T47D (cell line): Measurements from ENCODE around the gene LMX1B.

Experiments used
- DNase-seq, 2 experiments: peaks; one replicate each; pipeline versions ENCODE4 v3.0.0 to v3.0.0-alpha.2; 2011 to 2012; ENCODE audit warnings: low read depth in 1 of 2, low spot score in 1 of 2
- JUND ChIP-seq: IDR thresholded peaks from 2 replicates; pipeline ENCODE4 v1.6.1; 2012; ENCODE audit warnings: low read depth
- in situ Hi-C: cut with HindIII; loops from 2 replicates; pipeline ENCODE4 v1.10.0; 2016; ENCODE audit warnings: low sequenced_read_pairs, low pct_unique_long_range_greater_than_20kb

The LMX1B gene

DNA sequence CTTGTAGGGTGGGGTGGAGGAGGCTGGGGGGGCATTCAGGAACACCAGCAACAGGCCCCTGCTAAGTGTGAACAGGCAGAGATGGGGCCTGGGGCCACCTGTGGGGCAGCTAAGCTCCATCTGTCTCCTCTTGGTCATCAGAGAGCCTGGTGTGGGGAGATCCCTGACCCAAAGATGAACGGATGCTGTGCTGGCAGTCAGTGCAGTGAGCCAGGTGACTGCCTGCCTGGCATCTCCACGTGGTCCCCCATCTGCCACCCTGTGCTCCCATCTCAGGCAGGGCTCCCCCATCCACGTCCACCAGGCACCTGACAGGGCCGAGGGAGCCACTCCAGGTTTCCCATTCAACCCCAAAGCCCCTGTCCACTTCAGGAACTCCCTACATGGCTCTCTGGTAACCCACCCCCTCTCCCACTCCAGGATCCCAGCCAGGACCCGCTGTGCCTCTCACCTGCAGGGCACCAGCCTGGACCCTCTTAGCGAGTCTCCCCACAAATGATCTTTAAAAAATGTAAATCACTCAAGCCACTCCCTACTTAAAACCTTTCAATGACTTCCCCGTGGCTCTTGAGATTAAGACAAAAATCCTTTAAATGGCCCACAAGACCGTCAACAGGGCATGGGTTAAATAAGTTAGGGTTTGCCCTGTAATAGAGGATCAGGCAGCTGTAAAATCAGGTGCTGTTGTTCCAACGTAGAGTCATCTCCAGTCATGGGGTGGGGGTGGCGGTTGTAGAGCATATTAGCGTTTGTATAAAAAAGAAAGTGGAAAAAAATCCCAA, 60.8 kb downstream of the LMX1B start:
- in situ Hi-C loops, result no loop called here
- DNase-seq, result no peak
- no peak for TF ChIP-seq JUND

DNA sequence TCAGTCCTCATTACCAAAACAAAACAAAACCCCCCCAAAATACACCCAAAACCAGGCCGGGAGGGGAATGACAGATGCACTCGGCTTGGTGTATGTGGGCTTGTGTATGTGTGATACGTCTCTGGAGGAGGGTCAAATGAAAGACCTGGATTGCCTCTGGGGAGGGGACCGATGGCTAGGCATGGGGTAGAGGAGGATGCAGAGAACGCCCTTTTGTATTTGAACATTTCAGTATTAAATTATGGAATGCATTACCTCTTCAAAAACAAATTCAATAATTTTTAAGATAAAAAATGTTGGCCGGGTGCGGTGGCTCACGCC, 61.4 kb downstream of the LMX1B start:
- no peak for DNase-seq
- in situ Hi-C loops, result no loop called here
- TF ChIP-seq JUND, result no peak

DNA sequence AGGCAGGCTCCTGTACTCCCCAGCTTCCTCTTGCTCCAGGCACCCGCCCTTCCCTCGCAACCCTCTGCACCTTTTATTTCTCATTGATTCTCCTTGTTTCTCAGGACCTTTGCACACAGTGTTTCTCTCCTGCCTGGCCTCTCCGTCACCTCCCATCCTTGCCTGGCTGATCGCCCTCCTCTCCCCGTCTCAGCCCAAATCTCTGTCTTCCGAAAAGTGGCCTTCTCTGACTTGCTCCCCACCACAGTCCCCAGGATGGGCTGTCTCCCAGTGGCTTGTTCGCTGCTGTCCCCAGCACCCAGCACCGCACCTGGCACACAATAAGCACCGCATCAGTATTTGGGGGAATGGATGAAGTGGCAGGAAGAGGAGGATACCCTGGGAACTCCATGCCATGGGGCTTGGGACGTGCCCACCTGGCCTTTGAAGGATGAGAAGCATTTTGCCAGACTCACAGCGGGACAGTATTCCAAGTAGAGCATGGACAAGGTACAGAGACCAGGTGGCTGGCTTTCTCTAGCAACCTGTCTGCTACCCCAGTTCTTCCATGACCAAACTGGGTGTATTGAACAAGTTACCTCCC, 62.5 kb downstream of the LMX1B start:
- TF ChIP-seq JUND, result no peak
- DNase-seq, result no peak
- in situ Hi-C loops, result no loop called here

- no peak for TF ChIP-seq JUND
- in situ Hi-C loops, result no loop called here
- DNase-seq, result no peak
Observed at GRCh38 chr9:126676685-126677143, 63.0 kb downstream of the LMX1B start.

GRCh38 chr9:126677188-126678084, 63.7 kb downstream of the LMX1B start:
- TF ChIP-seq JUND, result no peak
- no peak for DNase-seq
- in situ Hi-C loops, result no loop called here

DNA sequence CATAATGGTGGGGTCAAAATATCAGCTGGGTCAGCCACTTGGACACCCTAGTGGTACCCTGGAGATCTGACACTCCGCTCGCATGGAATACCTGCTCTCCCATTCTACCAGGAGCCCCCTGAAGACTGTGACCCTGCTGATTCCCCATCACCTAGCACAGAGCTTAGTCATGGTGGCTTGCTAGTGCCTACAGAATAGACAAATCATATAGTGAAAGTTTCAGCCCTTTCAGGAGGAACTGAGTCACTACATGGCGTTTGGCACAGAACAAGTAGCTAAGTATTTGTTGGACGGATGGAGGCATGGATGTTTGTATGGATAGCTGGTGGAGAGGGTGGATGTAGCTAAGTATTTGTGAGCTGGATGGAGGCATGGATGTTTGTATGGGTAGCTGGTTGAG, 65.3 kb downstream of the LMX1B start:
- in situ Hi-C loops, result no loop called here
- DNase-seq, result no peak
- no peak for TF ChIP-seq JUND

DNA sequence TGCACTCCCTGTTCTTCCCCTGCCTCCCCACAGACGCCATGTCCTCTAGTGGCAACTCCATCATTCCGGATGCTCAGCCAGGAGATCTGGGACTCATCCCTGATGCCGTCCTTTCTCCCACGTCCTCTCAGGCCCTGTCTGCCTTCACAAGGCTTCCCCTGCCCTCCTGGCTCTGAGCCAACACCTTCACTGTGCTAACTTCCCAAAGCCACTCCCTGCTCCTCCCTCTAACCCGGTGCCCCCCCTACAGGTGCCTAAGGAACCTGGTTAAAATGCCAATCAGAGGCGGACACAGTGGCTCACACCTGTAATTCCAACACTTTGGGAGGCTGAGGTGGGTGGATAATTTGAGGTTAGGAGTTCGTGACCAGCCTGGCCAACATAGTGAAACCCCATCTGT, 67.6 kb downstream of the LMX1B start:
- in situ Hi-C loops, result no loop called here
- DNase-seq, result peak in 1 of 2 experiments; percentile 43
- TF ChIP-seq JUND, result no peak

DNA sequence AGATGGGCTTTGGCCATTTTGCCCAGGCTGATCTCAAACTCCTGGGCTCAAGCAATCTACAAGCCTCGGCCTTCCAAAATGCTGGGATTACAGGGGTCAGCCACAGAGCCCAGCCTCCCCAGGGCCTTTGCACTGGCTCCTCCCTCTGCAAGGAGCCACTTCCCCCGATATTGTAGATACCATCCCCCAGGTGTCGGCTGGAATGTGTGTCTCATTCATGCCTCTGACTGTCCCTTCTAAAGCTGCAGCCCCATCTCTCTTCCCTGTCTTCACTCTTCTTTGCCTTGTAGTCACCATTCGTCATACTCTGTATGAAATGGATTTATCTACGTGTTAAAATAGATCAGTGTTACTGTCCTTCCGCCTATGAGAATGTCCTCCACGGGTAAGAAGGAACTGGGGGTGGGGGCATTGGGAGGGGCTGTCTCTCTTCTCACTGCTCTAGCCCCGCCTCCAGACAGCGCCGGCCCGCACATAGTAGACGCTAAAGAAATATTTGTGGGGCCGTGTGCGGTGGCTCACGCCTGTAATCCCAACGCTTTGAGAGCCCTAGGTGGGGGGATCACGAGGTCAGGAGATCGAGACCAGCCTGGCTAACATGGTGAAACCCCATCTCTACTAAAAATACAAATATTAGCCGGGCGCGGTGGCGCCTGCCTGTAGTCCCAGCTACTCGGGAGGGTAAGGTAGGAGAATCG, 68.5 kb downstream of the LMX1B start:
- in situ Hi-C loops, result no loop called here
- TF ChIP-seq JUND, result no peak
- no peak for DNase-seq

DNA sequence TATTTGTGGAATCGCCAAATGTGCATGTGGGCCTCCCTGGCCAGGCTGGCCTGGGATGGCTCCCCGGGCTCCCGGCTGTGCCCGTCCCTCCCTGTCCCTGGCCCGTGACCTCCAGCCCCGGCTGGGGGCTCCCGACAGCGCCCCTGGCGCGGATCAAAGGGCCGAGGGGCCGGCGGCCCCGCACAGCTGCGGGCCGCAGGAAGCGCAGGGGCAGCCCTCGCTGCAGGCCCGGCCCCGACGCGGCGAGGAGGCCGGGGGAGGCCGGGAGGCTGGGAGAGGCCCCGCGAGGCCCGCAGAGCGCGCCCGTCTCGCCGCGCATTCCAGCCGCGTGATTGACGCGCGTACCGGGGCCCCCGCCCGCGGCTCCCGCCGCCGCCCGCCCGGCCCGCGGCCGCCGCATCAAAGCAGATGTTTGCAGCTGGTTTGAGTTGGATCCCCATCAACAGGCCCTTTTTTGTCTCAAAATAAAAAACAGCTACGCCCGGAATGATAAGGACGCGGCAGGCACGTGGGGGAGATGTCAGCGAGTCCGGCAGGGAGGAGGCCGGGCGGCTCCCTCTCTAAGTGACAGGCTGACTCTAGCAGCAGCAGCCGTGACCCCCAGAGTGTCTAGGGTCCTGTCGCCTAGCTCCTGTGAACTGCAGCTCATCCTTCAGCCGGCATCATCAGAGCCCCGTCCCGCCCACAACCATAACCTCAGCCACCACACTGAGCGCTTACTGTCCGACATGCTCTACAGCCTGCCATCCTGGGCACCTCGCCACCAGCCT, 69.4 kb downstream of the LMX1B start:
- in situ Hi-C loops, result no loop called here
- no peak for DNase-seq
- TF ChIP-seq JUND, result no peak

- TF ChIP-seq JUND, result no peak
- no peak for DNase-seq
- in situ Hi-C loops, result no loop called here
Observed at GRCh38 chr9:126683698-126684044, 69.9 kb downstream of the LMX1B start.

- no peak for TF ChIP-seq JUND
- DNase-seq, result no peak
Observed at GRCh38 chr9:126684345-126684744, 70.6 kb downstream of the LMX1B start.

GRCh38 chr9:126684965-126685465, 71.3 kb downstream of the LMX1B start:
- no peak for DNase-seq
- TF ChIP-seq JUND, result no peak
- in situ Hi-C loops, result no loop called here

More at GRCh38 chr9:126684345-126684744, 70.6 kb downstream of the LMX1B start:
- in situ Hi-C loops, result no loop called here
